EH (cell line): ENCODE data around the gene TMC7.

Experiments used
- DNase-seq: peaks from one replicate; pipeline ENCODE4 v3.0.0-alpha.2; 2015; ENCODE audit warnings: low read depth

The TMC7 gene

DNA sequence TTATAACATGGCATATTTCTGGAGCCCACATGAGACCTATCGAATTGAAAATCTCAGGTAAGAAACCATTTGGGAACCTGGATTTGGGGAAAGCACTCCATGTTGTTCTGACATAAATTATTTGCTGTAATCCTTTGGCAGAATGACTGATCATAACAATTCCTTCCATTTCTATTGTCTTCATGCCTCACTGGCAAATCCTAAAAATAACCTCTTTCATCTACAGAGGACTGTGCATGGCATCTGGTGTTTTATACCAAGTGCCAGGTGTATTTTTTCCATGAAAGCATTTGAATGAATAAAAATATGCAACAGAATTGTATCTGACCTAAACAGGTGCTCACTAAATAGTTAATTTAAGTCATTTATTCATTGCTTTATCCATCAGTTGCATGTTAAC lies 50.0 kb downstream of the TMC7 start:
- no peak for DNase-seq

DNA sequence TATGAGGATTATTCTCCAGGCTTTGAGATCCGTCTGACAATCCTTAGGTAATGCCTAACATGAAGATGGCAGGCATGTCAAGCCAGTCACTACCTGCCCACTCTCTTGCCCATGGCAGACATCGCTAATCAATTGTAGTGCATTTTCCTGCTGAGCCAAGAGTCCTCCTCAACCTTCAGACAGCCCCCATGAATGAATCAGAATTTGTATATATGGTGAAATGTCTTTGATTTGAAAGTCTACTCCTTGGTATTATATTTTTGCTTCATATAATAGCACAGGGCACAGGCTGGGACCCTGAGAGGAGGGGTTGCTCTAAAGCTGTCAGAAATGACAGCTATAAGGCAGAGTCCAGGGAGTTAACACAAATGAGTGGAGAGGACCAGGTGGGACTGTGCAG lies 56.7 kb downstream of the TMC7 start:
- DNase-seq: no peak

DNA sequence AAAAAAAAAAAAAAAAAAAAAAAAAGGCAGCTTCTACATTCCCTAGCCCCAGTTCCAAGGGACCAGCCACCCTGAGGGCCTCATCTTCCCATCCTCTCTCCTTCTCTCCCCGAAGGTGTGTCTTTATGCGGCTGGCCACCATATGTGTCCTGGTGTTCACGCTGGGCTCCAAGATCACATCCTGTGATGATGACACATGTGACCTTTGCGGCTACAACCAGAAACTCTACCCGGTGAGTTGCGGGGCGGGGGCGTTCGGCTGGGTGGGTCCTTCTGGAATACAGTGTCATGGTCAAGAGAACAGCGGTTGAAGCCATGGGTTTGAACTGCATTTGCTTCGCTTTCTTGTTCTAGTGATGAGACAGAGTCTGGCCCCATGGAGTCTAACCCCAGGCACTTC lies 61.0 kb downstream of the TMC7 start:
- no peak for DNase-seq

DNA sequence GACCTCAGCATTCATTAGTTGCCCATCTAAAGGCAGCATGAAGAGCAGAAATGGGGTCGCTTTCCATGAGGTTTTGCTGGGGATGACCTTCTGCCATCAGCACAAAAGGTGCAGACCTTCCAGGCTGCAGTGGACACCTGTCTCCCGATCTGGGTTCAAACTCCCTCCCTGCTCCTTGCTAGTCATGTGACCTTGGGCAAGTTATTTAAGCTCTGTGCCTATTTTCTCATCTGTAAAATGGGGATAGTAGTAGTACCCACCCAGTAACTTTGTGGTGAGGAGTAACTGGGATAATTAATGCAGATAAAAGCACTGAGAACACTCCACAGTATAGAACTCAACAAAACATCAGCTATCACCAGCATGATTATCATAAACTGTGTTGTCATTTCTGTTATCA lies 62.3 kb downstream of the TMC7 start:
- no peak for DNase-seq

DNA sequence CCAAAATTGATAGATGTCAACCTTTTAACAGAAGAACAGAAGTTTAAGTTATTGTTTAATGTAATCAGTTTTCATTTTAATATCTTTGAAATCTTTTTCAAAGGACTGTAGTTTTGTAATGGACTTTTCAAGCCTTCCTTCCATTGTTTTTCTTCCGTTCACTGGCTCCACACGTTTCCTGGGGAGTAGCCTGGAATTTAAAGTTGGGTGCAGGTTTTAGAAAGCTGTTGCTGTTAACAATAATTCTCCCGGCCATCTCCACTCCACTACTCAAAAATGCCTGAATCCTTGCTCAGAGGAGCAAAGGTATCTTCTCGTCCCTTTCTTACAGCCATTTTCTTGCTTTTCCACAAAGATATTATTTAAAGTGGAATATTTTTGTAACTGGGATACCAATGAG lies 79.0 kb downstream of the TMC7 start:
- no peak for DNase-seq

DNA sequence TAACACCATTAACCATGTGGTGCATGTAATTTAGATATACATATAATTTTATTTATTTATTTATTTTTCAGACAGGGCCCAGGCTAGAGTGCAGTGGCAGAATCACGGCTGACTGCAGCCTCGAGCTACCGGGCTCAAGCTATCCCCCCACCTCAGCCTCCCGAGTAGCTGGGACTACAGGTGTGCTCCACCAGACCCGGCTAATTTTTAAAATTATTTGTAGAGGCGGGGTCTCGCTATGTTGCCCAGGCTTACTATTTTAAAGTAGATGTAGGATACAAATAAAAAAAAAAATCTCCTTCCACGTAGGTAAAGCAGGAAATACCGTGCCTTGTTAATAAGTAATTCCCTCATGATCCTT lies 83.2 kb downstream of the TMC7 start:
- no peak for DNase-seq

DNA sequence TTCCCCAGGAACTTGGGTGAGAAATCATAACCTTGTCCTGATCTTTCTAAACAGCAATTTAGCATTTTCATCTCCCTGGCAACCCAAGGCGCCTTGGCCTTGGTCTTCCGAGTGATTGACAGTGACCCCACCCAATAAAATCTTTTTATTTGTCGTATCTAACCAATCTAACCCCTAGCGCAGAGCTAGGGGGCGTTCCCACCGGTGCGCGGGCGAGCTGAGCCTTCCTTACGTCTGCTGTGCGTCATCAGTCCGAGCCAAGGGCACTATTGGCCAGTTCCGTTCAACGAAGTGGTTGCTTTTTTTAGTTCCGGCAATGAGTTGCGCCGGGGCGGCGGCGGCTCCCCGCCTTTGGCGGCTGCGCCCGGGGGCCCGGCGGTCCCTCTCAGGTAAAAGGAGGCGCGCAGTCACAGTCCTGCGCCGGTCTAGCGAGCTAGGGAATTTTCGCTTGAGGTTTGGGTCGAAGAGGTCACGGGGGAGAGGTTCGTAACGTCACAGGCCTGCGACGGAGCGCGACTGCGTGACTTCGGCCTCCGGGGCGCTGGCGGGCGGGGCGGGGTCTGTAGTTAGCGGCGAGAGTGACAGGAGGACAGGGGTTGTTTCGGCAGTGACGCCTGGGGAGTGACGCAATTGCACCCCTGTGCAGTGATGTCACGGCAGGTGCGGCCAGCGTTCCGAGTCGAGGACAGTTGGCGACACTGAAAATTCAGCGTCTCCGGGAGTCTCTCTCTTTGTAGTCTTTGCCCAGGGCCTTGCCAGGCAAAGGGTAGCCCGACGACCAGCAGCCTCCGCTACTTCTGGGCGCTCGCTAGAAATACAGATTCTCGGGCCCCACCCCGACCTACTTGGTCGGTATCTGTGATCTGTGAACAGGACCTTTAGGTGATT lies 83.9 kb downstream of the TMC7 start, which contains the start of gene COQ7:
Gene COQ7 (plus strand): TSS at position 266 of the 888 bp plus-strand sequence. CDS start 51 bp downstream, at position 317.
- peak; percentile 100 for DNase-seq

DNA sequence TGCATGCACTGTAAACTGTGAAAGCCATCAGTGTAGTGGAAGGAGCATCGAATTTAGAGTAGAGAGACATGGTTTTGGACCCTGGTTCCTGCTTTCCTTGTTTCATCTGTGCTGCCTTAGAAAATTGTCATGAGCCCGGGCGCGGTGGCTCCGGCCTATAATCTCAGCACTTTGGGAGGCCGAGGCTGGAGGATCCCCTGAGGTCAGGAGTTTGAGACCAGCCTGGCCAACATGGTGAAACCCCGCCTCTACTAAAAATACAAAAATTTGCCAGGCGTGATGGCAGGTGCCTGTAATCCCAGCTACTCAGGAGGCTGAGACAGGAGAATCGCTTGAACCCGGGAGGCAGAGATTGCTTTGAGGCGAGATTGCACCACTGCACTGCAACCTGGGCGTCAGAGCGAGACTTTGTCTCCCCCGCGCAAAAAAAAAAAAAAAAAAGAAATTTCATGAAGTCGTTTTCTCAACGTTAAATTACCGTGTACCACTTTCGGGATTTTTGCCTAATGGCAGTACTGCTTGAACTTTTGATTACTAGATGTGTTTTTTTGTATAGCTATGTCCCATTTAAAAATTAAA lies 84.6 kb downstream of the TMC7 start:
- DNase-seq: no peak

DNA sequence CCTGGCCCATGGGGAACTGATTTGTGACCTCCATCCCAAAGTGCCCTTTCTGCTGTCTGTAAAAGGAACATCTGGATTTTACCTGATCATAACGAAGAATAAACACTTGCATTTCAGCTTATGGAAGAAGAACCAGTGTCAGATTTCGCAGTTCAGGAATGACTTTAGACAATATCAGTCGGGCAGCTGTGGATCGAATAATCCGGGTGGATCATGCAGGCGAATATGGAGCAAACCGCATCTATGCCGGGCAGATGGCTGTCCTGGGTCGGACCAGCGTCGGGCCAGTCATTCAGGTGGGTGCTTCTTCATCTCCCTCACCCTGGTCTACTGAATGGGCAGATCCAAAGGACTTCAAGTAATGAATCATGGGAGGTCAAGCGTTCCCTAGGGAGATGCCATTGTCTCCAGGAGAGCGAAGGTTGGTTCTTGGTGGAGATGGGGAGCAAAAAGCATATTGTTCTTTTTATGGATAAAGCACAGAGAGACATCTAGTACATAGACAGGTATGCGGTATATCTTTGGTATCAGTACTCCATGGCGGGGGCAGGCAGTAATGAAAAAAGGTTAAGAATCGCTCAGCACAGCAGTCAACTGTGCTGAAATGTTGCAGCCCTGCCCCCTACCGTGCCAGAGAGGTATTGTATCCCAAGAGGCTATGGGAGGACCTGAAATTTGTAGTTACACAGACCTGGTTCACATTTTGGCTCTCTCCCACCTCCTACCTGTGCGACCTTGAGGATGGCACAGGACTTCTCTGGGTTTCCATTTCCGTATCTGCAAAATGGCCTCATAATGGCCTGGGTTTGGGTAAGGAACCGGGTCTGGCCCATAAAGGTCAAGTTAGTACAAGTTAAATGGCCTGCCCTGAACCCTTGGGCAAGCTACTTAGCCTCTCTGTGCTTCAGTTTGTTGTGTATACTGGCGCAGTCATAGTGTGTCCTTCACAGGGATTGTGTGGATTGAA lies 88.4 kb downstream of the TMC7 start:
- DNase-seq: peak; percentile 64

DNA sequence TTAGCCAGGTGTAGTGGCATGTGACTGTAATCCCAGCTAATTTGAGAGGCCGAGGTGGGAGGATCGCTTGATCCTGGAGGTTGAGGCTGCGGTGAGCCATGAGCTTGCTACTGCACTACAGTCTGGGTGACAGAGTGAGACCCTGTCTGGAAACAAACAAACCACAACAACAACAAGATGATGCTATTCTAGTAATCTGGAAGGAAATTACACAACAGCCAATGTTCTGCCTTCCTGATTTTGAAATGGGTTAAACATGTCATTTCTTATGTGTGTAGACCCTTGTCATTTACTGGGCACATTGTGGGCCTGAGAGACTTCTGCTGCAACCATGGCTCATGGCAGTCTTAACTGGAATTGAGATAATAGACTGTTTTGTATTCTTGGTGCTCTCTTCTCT lies 89.6 kb downstream of the TMC7 start:
- DNase-seq: no peak

DNA sequence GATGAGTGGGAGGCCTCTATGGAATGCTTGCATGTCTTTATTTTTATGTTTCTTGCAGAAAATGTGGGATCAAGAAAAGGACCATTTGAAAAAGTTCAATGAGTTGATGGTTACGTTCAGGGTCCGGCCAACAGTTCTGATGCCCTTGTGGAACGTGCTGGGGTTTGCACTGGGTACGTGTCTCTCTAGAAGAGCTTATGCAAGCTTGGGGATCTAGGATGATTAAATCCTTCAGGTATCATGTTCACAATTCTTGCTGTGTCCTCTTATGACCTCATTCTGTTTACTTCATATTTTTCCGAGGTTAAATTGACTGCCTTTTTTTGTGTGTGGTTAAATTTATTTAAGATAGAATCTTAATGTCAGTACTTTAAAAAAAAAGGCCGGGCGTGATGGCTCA lies 90.1 kb downstream of the TMC7 start:
- no peak for DNase-seq

DNA sequence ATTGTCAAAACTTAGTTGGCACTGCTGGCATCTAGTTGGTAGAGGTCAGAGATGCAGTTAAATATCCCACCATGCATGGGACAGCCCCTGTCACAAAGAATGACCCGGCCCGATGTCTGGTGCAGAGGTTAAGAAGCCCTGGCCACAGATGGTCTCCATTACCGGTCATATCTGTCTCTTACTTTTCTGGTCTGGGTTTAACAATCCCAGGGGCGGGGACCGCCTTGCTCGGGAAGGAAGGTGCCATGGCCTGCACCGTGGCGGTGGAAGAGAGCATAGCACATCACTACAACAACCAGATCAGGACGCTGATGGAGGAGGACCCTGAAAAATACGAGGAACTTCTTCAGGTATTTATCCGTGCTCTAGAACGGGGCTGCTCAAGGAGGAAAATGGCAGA lies 91.8 kb downstream of the TMC7 start:
- no peak for DNase-seq

DNA sequence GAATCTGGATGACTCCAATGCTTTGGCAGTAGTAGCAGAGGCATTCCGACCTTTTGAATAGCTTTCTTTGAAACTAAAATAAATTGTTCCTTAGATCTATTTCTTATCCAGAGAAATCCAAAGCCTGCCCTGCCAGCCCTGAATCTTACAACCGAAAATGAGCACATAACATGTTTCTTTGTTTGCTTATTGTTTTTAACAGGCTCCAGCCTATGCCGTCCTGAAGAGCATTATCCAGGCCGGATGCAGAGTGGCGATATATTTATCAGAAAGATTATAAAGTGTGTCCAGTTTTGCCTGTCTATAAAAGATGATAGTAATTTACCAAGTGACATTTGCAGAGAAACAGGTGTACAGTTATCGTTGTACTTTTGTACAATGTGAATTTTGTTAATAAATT lies 94.1 kb downstream of the TMC7 start:
- no peak for DNase-seq

DNA sequence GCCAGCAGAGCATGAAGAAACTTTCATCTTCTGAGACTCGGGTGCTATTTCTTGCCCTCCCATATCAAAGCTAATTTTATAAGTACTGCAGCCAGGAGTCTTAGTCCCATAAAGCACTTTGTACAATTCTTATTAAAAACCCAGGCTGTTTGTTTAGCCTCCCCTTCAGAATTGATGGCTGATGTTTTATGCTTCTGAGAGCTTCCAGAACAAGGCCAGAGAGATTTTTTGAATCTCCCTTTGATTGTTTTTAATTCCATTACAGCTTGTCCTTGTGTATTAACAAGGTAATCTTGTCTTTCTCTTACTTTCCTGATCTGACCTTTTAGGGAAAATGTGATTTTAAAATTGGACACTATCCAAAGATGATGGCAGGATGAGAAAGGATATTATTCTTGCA lies 99.9 kb downstream of the TMC7 start:
- no peak for DNase-seq

DNA sequence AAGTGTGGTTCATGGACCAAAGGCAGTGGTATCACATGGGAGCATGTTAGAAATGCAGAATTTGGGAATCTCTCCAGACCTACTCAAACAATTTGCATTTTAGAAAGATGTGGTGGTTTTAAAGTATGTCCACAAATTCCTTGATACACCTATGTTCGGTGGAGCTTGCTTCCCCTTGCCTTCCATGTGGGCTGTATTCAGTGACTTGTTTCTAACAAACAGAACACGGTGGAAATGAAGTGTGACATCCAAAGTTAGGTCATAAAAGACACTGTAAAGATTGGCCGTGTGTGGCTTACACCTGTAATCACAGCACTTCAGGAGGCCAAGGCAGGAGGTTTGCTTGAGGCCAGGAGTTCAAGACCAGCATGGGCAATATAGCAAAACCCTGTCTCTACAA lies 100.4 kb downstream of the TMC7 start:
- DNase-seq: no peak

DNA sequence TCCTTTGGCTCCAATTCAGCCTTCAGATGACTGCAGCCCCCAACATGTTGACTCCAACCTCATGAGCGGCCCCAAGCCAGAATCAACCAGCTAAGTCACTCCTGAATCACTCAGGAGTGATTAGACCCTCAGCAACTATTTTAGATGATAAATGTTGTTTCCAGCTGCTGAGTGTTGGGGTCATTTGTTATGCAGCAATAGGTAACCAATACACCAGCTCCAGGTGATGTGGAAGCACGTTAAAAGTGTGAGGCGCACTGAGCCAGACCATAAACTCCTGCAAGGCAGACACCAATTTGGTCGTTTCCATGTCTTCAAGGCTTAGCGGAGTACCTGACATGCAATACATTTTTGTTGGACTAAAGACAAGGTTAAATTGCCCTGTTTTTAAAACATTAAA lies 101.1 kb downstream of the TMC7 start:
- DNase-seq: no peak

DNA sequence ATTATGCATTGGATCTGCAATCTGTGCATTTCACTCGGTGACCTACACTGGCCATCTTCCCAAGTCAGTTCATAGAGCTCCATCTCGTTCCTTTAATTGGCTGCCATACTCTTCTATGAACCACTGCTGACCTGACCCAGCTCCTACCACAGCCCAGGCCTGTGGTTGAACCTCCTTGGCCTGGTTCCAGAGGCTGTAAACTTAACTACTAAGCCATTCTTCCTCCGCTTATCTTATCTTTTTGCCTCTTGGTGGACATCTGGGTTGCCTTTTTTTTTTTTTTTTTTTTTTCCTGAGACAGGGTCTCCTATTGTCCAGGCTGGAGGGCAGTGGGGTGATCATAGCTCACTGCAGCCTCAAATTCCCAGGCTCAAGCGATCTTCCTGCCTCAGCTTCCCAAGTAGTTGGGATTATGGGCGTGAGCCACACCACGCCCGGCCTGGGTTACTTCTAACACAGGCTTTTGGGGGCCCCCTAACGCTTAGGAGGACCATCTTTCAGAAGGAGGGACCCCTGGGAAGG lies 102.0 kb downstream of the TMC7 start:
- DNase-seq: peak; percentile 54

DNA sequence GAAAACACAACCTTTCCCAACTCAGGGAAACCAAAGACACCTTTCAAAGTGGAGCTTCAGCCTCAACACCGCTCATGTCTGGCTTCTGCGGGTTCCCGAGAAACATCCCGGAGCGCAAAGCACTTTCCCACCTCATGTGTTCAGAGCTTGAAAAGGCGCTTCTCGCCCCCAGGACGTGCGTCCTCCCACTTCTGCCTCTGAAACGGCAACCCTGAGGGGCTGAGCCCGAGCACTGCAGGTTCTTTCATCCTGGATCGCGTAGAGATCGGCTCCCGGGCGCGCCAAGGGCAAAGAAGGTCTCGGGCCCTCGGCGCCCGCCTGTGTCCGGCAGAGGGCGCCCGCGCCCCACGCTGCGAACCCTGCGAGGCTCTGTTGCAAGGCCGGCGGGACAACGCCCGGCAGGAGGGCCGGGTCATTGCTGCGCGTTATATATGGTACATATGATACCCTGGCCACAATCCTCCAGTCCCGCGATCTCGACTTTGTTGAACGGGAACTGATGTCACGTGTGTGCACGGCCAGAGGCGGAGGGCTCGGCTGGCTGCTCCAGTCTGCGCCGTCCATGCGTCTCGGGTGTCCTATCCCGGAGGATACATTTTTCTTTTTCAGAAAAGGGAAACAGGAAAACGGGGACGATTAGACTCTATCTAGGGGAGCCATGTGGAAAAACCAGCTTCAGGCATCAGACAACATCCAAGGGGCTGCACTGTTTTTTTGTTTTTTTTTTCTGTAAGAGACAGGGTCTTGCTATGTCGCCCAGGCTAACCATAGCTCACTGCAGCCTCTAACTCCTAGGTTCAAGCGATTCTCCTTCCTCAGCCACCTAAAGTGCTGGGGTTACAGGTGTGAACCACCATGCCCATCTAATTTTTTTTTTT lies 102.8 kb downstream of the TMC7 start:
- peak; percentile 91 for DNase-seq

DNA sequence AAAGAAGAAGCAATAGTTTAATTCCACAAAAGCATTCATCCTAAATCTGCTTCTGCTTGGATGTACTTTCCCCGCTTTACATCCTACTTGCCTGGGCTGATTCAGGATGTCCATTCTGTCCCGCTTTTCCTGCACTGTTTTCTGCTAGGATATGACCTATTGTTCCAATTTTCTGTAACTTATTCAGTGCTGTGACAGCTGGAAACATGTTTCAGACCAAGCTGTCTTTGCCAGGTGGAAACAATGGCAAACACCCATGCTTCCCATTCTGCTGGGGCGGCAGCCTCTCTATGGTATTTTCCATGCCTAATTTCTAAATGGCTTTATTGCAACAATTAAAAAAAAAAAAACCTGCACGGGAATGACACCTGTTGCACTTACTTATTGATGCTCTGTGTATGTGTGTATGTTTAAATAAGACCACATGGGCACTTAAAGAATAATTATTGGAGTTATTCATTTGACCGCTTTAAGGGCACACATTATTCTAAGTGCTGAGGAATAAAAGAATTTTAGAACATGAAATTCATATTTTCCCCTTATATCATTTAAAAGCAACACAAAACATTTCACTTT lies 104.7 kb downstream of the TMC7 start:
- DNase-seq: no peak

DNA sequence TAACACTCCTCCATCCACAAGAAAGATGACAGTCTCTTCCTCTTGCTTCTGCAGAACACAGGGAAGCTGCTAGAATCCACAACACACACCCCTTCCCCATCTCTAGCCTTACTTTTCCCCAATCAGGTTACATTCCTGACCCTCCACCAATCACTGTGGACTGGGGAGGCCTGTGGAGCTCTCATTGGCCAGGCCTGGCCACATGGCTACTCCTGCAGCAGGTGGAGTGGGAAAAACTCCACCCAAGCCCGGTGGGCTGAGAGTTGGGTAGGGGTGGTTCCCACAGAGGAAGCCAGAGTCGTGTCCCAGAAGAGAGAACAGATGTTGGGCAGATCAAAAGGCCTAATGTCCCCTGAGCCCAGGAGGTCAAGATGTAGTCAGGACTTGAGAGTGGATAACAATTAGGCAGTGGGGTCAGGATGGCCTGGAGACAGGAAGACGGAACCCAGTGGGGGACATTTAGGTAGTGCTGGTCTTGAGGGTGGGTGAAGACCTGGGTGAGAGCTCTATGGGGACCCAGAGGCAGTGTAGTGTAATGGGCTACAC lies 105.7 kb downstream of the TMC7 start:
- no peak for DNase-seq

DNA sequence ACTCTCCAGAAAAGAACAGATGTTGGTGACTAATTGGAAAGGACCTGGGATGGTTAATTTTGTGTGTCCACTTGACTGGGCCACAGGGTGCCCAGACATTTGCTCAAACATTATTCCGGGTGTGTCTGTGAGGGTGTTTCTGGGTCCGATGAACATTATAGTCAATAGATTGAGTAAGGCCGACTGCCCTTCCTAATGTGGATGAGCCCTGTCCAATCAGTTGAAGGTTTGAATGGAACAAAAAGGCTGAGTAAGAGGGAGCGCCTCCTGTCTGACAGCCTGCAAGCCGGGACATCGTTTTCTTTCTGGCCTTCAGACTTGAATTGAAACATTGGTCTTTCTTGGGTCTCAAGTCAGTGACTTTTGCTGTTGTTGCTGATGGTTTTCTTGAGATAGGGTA lies 107.2 kb downstream of the TMC7 start:
- DNase-seq: no peak
